PC-3 (cell line): ENCODE measurements around the gene MYO5A. TPM values are rescaled to one million over a fixed set of nuclear protein-coding genes. Genes with fewer than 3 reads are reported as not detected.
A peak's percentile ranks its signal among the peaks of the same experiment; 100 is the strongest.

ENCODE experiments used
- ATAC-seq: fragments of 200-7000 bp; cut with Tn5 transposase; 2 replicates; pipeline ENCODE4 v1.9.1; 2020; ENCODE audit warnings: mild to moderate bottlenecking, moderate library complexity
- BruUV-seq: library from RNA; stranded (reverse); fragments of 400-500 nt; replicated peaks from 2 replicates; lab custom pipeline; 2021; lab: Mats Ljungman, UMichigan
- CTCF ChIA-PET: fragments of 300-600 bp; sonication (Branson Sonifier 250); formaldehyde crosslinking; loops from one replicate; lab custom pipeline; 2022; ENCODE audit warnings: antibody characterized with exemption; lab: Charles Lee
- POLR2A ChIA-PET: fragments of 300-600 bp; sonication (Branson Sonifier 250); formaldehyde crosslinking; loops from one replicate; lab custom pipeline; 2022; ENCODE audit warnings: antibody characterized with exemption; ENCODE audit not compliant: unreplicated experiment; lab: Charles Lee
- DNase-seq: peaks from one replicate; pipeline ENCODE4 v3.0.0-alpha.2; 2015
- H2AFZ ChIP-seq: fragments of 300-600 bp; sonication (generic); 2 replicates; pipeline ENCODE4 v1.6.0; 2016; ENCODE audit warnings: antibody characterized with exemption, low read length
- H3F3A ChIP-seq: fragments of 300-600 bp; sonication (generic); one replicate; pipeline ENCODE4 v1.6.0; 2017; ENCODE audit warnings: antibody characterized with exemption, low read length, control low read depth, mild to moderate bottlenecking; ENCODE audit not compliant: unreplicated experiment
- H3K27ac ChIP-seq: fragments of 300-600 bp; sonication (generic); 2 replicates; pipeline ENCODE4 v1.5.1; 2016; ENCODE audit warnings: mild to moderate bottlenecking, low read length
- H3K27me3 ChIP-seq: fragments of 300-600 bp; sonication (generic); 2 replicates; pipeline ENCODE4 v1.6.1; 2016; ENCODE audit warnings: low read length, mixed read lengths
- H3K36me3 ChIP-seq: fragments of 300-600 bp; sonication (generic); 2 replicates; pipeline ENCODE4 v1.6.1; 2016; ENCODE audit warnings: low read depth, mixed run types, low read length, mixed read lengths
- H3K4me1 ChIP-seq: fragments of 300-600 bp; sonication (generic); 2 replicates; pipeline ENCODE4 v1.5.1; 2016; ENCODE audit warnings: low read length; ENCODE audit not compliant: insufficient read depth
- H3K4me2 ChIP-seq: fragments of 300-600 bp; sonication (generic); 2 replicates; pipeline ENCODE4 v1.6.0; 2016; ENCODE audit warnings: low read length
- H3K4me3 ChIP-seq: fragments of 300-600 bp; sonication (generic); 2 replicates; pipeline ENCODE4 v1.5.1; 2016; ENCODE audit warnings: mild to moderate bottlenecking, low read length, mixed read lengths
- H3K79me2 ChIP-seq: fragments of 300-600 bp; sonication (generic); 2 replicates; pipeline ENCODE4 v1.6.1; 2017; ENCODE audit warnings: low read length, mixed read lengths
- H3K9ac ChIP-seq: fragments of 300-600 bp; sonication (generic); 2 replicates; pipeline ENCODE4 v1.6.0; 2016; ENCODE audit warnings: mild to moderate bottlenecking, low read length
- H3K9me2 ChIP-seq: fragments of 300-600 bp; sonication (generic); replicated peaks from 2 replicates; pipeline ENCODE4 v1.6.1; 2016; ENCODE audit warnings: mixed run types, low read length, mixed read lengths
- H3K9me3 ChIP-seq: fragments of 300-600 bp; sonication (generic); 2 replicates; pipeline ENCODE4 v1.6.1; 2016; ENCODE audit warnings: low read length, mixed read lengths
- H4K20me1 ChIP-seq: fragments of 300-600 bp; sonication (generic); 2 replicates; pipeline ENCODE4 v1.6.1; 2016; ENCODE audit warnings: low read length, mixed read lengths
- EZH2 ChIP-seq: fragments of 300-600 bp; sonication (generic); IDR thresholded peaks from one replicate; pipeline ENCODE4 v1.6.1; 2017; ENCODE audit warnings: antibody characterized with exemption, mild to moderate bottlenecking, low read length; ENCODE audit not compliant: unreplicated experiment
- EZH2phosphoT487 ChIP-seq: fragments of 300-600 bp; sonication (generic); IDR thresholded peaks from 2 replicates; pipeline ENCODE4 v1.6.1; 2018; ENCODE audit warnings: mild to moderate bottlenecking, antibody characterized with exemption, low read length, borderline replicate concordance
- intact Hi-C: fragments of 100-400 bp; cut with micrococcal nuclease; formaldehyde crosslinking; loops from 2 replicates; pipeline ENCODE4 v1.9.0; 2023
- total RNA-seq: library from RNA; depleted of rRNA; stranded (reverse); fragments of >200 nt; gene quantifications from 2 replicates; pipeline ENCODE4 v1.2.3, GENCODE V29; 2014
- TF ChIP-seq, protein P1 (sequence below): fragments of 300-600 bp; sonication (generic); conservative IDR thresholded peaks from 2 replicates; pipeline ENCODE4 v1.5.1; 2017; ENCODE audit warnings: antibody characterized with exemption, low read depth, mild to moderate bottlenecking, low read length

MYO5A gene
- total RNA-seq, 1 experiment from 2014 or later, result 42.1 TPM

GRCh38 chr15:52383100-52383588, 145.5 kb downstream of the MYO5A start:
- no peak overlapping the region for H2AFZ ChIP-seq
- H3K9ac ChIP-seq, result no peak overlapping the region; the same call in 1 of the 2 replicates
- intact Hi-C loops, result no loop called here
- H3K4me1 ChIP-seq, result peaks cover 13% of the 10 kb centered on the region
- CTCF ChIA-PET, result no interaction called here
- no TSS peak for BruUV-seq
- TF ChIP-seq EZH2phosphoT487 (no peak), EZH2 (no peak)
- TF ChIP-seq, protein P1, sequence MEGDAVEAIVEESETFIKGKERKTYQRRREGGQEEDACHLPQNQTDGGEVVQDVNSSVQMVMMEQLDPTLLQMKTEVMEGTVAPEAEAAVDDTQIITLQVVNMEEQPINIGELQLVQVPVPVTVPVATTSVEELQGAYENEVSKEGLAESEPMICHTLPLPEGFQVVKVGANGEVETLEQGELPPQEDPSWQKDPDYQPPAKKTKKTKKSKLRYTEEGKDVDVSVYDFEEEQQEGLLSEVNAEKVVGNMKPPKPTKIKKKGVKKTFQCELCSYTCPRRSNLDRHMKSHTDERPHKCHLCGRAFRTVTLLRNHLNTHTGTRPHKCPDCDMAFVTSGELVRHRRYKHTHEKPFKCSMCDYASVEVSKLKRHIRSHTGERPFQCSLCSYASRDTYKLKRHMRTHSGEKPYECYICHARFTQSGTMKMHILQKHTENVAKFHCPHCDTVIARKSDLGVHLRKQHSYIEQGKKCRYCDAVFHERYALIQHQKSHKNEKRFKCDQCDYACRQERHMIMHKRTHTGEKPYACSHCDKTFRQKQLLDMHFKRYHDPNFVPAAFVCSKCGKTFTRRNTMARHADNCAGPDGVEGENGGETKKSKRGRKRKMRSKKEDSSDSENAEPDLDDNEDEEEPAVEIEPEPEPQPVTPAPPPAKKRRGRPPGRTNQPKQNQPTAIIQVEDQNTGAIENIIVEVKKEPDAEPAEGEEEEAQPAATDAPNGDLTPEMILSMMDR, result no peak
- no peaks in the 10 kb centered on the region for H4K20me1 ChIP-seq
- peaks cover 4% of the 10 kb centered on the region; the same call in 1 of the 2 replicates for H3K36me3 ChIP-seq
- ATAC-seq (peak; percentile 87), DNase-seq (peak; percentile 37)
- no peak overlapping the region for H3K4me3 ChIP-seq
- peak overlapping the region; percentile 51 for H3K27ac ChIP-seq
- H3F3A ChIP-seq, result no peaks in the 10 kb centered on the region
- H3K9me2 ChIP-seq, result no peaks in the 10 kb centered on the region
- no peaks in the 10 kb centered on the region for H3K9me3 ChIP-seq
- POLR2A ChIA-PET, result no interaction called here
- H3K4me2 ChIP-seq, result no peak overlapping the region
- no peaks in the 10 kb centered on the region for H3K79me2 ChIP-seq
- H3K27me3 ChIP-seq, result no peaks in the 10 kb centered on the region

DNA sequence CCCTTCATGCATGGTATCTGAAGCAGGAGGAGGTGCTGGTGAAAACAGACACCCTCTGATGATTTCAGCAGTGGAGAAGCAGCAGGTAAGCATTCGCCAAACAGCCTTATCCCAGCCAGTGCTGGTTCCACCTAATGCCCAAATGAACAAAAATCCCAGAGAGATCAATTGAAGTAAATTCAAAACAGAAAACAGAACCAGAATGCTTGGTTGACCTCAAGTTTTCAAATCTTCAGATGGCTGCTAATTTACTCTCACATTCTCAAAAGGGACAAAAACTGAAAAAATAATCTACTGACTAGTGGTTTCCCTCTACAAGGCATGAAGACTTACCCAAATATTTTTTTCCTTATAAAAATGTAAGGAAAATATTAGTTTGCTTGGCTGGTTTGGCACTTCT, 146.0 kb downstream of the MYO5A start:
- H3K36me3 ChIP-seq, result peaks cover 4% of the 10 kb centered on the region; the same call in 1 of the 2 replicates
- H3K9me2 ChIP-seq, result no peaks in the 10 kb centered on the region
- H3K9me3 ChIP-seq, result no peaks in the 10 kb centered on the region
- H3K27me3 ChIP-seq, result no peaks in the 10 kb centered on the region
- no TSS peak for BruUV-seq
- ATAC-seq, result no peak
- no peak overlapping the region for H2AFZ ChIP-seq
- H3K4me2 ChIP-seq, result no peak overlapping the region
- H3K9ac ChIP-seq, result no peak overlapping the region
- ChIA-PET POLR2A (no interaction called here), CTCF (no interaction called here)
- TF ChIP-seq EZH2phosphoT487 (no peak), EZH2 (no peak)
- TF ChIP-seq, protein P1, result no peak
- H3F3A ChIP-seq, result no peaks in the 10 kb centered on the region
- H3K4me1 ChIP-seq, result peaks cover 13% of the 10 kb centered on the region
- no peak for DNase-seq
- intact Hi-C loops, result no loop called here
- H3K79me2 ChIP-seq, result no peaks in the 10 kb centered on the region
- H4K20me1 ChIP-seq, result no peaks in the 10 kb centered on the region
- H3K27ac ChIP-seq, result peak overlapping the region; percentile 51
- H3K4me3 ChIP-seq, result no peak overlapping the region

GRCh38 chr15:52379395-52380106, 149.1 kb downstream of the MYO5A start:
- Histone ChIP-seq H3F3A (no peaks in the 10 kb centered on the region), H3K36me3 (peaks cover 6% of the 10 kb centered on the region), H3K9me2 (no peaks in the 10 kb centered on the region), H3K27ac (no peak overlapping the region), H3K4me3 (no peak overlapping the region), H3K9ac (no peak overlapping the region), H3K4me2 (no peak overlapping the region), H3K4me1 (peaks cover 11% of the 10 kb centered on the region), H2AFZ (no peak overlapping the region), H4K20me1 (no peaks in the 10 kb centered on the region), H3K27me3 (no peaks in the 10 kb centered on the region), H3K79me2 (no peaks in the 10 kb centered on the region), H3K9me3 (no peaks in the 10 kb centered on the region)
- intact Hi-C loops, result no loop called here
- CTCF ChIA-PET, result no interaction called here
- DNase-seq (no peak), ATAC-seq (no peak)
- no peak for TF ChIP-seq EZH2
- no peak for TF ChIP-seq EZH2phosphoT487
- TF ChIP-seq, protein P1, result no peak
- BruUV-seq, result no TSS peak
- POLR2A ChIA-PET, result no interaction called here
